Spleen (tissue), 7 donors: Measurements from ENCODE around the gene THOC5.
"Not testable (repeated sequence)": the region's sequence is repeated elsewhere in the genome, so short reads cannot be mapped to it uniquely, and the experiment has no call there.

Source experiments
- POLR2A ChIP-seq, 3 donors: fragments of 450-650 bp; IDR thresholded peaks; one replicate each; pipeline ENCODE4 v1.5.1; 2017; ENCODE audit warnings: antibody characterized with exemption in 3 of 3, mild to moderate bottlenecking in 1 of 3
- TF ChIP-seq, protein P1 (sequence below), 11 experiments: fragments of 200-600 bp in 7 of 11; fragments of 450-650 bp in 4 of 11; sonication (generic) in 4 of 11; IDR thresholded peaks in 8 of 11; conservative IDR thresholded peaks in 3 of 11; 1 replicate in 7 of 11; 2 replicates in 4 of 11; pipeline versions ENCODE4 v1.4.0 to v1.8.0; 2016 to 2021; ENCODE audit warnings: antibody characterized with exemption in 11 of 11, inconsistent platforms in 4 of 11, mild to moderate bottlenecking in 1 of 11
- donor health status: DM: no; HTN: no; CAD: no; lungs with moderate emphysema.
- donor health status: DM: no; HTN: no; CAD: no.
- donor health status: DM: no; HTN: no; CAD: no.

DNA sequence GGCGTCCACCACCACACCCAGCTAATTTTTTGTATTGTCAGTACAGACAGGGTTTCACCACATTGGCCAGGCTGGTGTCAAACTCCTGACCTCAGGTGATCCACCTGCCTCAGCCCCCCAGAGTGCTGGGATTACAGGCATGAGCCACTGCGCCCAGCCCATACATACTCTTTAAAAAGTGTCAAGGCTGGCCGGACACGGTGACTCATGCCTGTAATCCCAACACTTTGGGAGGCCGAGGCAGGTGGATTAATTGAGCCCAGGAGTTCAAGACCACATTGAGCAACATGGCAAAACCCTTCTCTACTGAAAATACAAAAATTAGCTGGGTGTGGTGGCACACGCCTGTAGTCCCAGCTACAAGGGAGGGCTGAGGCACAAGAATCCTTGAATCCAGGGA lies 40.9 kb upstream of the THOC5 start:
- TF ChIP-seq, protein P1, sequence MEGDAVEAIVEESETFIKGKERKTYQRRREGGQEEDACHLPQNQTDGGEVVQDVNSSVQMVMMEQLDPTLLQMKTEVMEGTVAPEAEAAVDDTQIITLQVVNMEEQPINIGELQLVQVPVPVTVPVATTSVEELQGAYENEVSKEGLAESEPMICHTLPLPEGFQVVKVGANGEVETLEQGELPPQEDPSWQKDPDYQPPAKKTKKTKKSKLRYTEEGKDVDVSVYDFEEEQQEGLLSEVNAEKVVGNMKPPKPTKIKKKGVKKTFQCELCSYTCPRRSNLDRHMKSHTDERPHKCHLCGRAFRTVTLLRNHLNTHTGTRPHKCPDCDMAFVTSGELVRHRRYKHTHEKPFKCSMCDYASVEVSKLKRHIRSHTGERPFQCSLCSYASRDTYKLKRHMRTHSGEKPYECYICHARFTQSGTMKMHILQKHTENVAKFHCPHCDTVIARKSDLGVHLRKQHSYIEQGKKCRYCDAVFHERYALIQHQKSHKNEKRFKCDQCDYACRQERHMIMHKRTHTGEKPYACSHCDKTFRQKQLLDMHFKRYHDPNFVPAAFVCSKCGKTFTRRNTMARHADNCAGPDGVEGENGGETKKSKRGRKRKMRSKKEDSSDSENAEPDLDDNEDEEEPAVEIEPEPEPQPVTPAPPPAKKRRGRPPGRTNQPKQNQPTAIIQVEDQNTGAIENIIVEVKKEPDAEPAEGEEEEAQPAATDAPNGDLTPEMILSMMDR (IDR thresholded peaks at IDR 0.05 in 8 of 11, conservative IDR thresholded peaks at IDR 0.05 in 3 of 11), result not testable (repeated sequence)
- not testable (repeated sequence) for TF ChIP-seq POLR2A (IDR thresholded peaks at IDR 0.05)
